GM12878 (cell line): ENCODE results near the gene GUCY1A2. TPM values are rescaled to one million over a fixed set of nuclear protein-coding genes. Genes with fewer than 3 reads are reported as not detected.

ENCODE experiments used
- ATAC-seq: fragments of 200-7000 bp; cut with Tn5 transposase; 3 replicates; pipeline ENCODE4 v1.9.1; 2020; ENCODE audit warnings: mild to moderate bottlenecking, moderate library complexity
- BruUV-seq: library from RNA; stranded (reverse); fragments of 400-500 nt; replicated peaks from 2 replicates; lab custom pipeline; 2021; lab: Mats Ljungman, UMichigan
- CTCF ChIA-PET: fragments of 300-600 bp; sonication (Branson Sonifier 250); formaldehyde crosslinking; extraction: SDS; loops from one replicate; lab custom pipeline; 2021; ENCODE audit warnings: inconsistent platforms; lab: Yijun Ruan, JAX
- POLR2A ChIA-PET: fragments of 350-600 bp; formaldehyde crosslinking; extraction: SDS; loops from one replicate; lab custom pipeline; 2021; ENCODE audit warnings: inconsistent platforms; lab: Charles Lee
- RAD21 ChIA-PET: fragments of 300-600 bp; sonication (Branson Sonifier 250); formaldehyde crosslinking; loops from one replicate; lab custom pipeline; 2023; ENCODE audit warnings: antibody characterized with exemption; ENCODE audit not compliant: unreplicated experiment; lab: Charles Lee
- SMC1A ChIA-PET: fragments of 300-600 bp; sonication (Branson Sonifier 250); formaldehyde crosslinking; loops from one replicate; lab custom pipeline; 2023; ENCODE audit not compliant: unreplicated experiment, uncharacterized antibody; lab: Charles Lee
- DNase-seq: peaks from one replicate; pipeline ENCODE4 v3.0.0-alpha.2; 2011; ENCODE audit warnings: low read depth, low spot score
- FAIRE-seq: peaks from 3 replicates; lab custom pipeline; 2011; peaks lifted over from hg19 to GRCh38; lab: Jason Lieb, UNC
- H2AFZ ChIP-seq: 2 replicates; pipeline ENCODE4 v1.6.0; 2011; ENCODE audit warnings: low read depth, low read length, control low read depth; ENCODE audit not compliant: control insufficient read depth
- H3K27ac ChIP-seq: 2 replicates; pipeline ENCODE4 v1.5.1; 2011; ENCODE audit warnings: control low read depth; ENCODE audit not compliant: control insufficient read depth, insufficient read depth
- H3K27me3 ChIP-seq, 2 experiments: replicated peaks in 1 of 2; 2 replicates each; pipeline versions ENCODE4 v1.6.0 to v1.6.1; 2011; ENCODE audit warnings: low read length in 1 of 2; ENCODE audit not compliant: control insufficient read depth in 2 of 2, insufficient read depth in 2 of 2
- H3K36me3 ChIP-seq, 2 experiments: 2 replicates each; pipeline ENCODE4 v1.5.1; 2011; ENCODE audit warnings: low read length in 1 of 2; ENCODE audit not compliant: control insufficient read depth in 2 of 2, insufficient read depth in 2 of 2
- H3K4me1 ChIP-seq: 2 replicates; pipeline ENCODE4 v1.6.1; 2011; ENCODE audit warnings: mild to moderate bottlenecking, low read length, moderate library complexity, mixed read lengths; ENCODE audit not compliant: control insufficient read depth, insufficient read depth
- H3K4me2 ChIP-seq: 2 replicates; pipeline ENCODE4 v1.6.0; 2011; ENCODE audit warnings: control low read depth; ENCODE audit not compliant: control insufficient read depth, insufficient read depth
- H3K4me3 ChIP-seq: fragments of 200-600 bp; sonication (generic); 2 replicates; pipeline ENCODE4 v1.5.1; 2016
- H3K79me2 ChIP-seq: 2 replicates; pipeline ENCODE4 v1.6.0; 2011; ENCODE audit warnings: low read length; ENCODE audit not compliant: control insufficient read depth, insufficient read depth
- H3K9ac ChIP-seq: 2 replicates; pipeline ENCODE4 v1.8.0; 2011; ENCODE audit warnings: low read length, control low read depth, mixed read lengths; ENCODE audit not compliant: control insufficient read depth, insufficient read depth
- H3K9me3 ChIP-seq: replicated peaks from 3 replicates; pipeline ENCODE4 v1.5.1; 2011; ENCODE audit warnings: mild to moderate bottlenecking, low read length; ENCODE audit not compliant: control insufficient read depth, insufficient read depth
- H4K20me1 ChIP-seq: 2 replicates; pipeline ENCODE4 v1.6.0; 2011; ENCODE audit not compliant: control insufficient read depth, insufficient read depth
- BACH1 ChIP-seq: fragments of 450-650 bp; IDR thresholded peaks from 2 replicates; pipeline ENCODE4 v1.6.1; 2017; ENCODE audit warnings: mild to moderate bottlenecking, borderline replicate concordance
- E2F8 ChIP-seq: fragments of 450-650 bp; IDR thresholded peaks from 2 replicates; pipeline ENCODE4 v1.6.1; 2018; ENCODE audit warnings: mild to moderate bottlenecking, low read depth, moderate library complexity; ENCODE audit not compliant: partially characterized antibody
- HDAC6 ChIP-seq: fragments of 200-600 bp; sonication (generic); IDR thresholded peaks from one replicate; pipeline ENCODE4 v1.8.0; 2017; ENCODE audit warnings: antibody characterized with exemption; ENCODE audit not compliant: unreplicated experiment
- IRF4 ChIP-seq: IDR thresholded peaks from 2 replicates; pipeline ENCODE4 v1.6.1; 2011; ENCODE audit warnings: low read depth, low read length
- MEF2B ChIP-seq: fragments of 450-650 bp; IDR thresholded peaks from 2 replicates; pipeline ENCODE4 v1.6.1; 2018; ENCODE audit warnings: mild to moderate bottlenecking, moderate library complexity; ENCODE audit not compliant: partially characterized antibody, poor library complexity, severe bottlenecking
- POLR2A ChIP-seq: IDR thresholded peaks from 2 replicates; pipeline ENCODE4 v1.6.1; 2011; ENCODE audit warnings: low read depth, mild to moderate bottlenecking, low read length
- RAD51 ChIP-seq: fragments of 450-650 bp; IDR thresholded peaks from 2 replicates; pipeline ENCODE4 v1.6.1; 2016; ENCODE audit warnings: moderate library complexity, mild to moderate bottlenecking, inconsistent platforms
- RELB ChIP-seq: fragments of 450-650 bp; IDR thresholded peaks from 2 replicates; pipeline ENCODE4 v1.6.1; 2017; ENCODE audit warnings: low read depth, mild to moderate bottlenecking, moderate library complexity
- SMARCA5 ChIP-seq: fragments of 450-650 bp; IDR thresholded peaks from 2 replicates; pipeline ENCODE4 v1.6.1; 2017; ENCODE audit warnings: mild to moderate bottlenecking
- ZBTB11 ChIP-seq: fragments of 450-650 bp; formaldehyde crosslinking; IDR thresholded peaks from 2 replicates; pipeline ENCODE4 v1.5.0; 2022; ENCODE audit warnings: mild to moderate bottlenecking, missing genetic modification characterization
- ZNF24 ChIP-seq: fragments of 450-650 bp; IDR thresholded peaks from 2 replicates; pipeline ENCODE4 v1.6.1; 2017; ENCODE audit warnings: antibody characterized with exemption, mild to moderate bottlenecking
- ZNF384 ChIP-seq: IDR thresholded peaks from 2 replicates; pipeline ENCODE4 v1.6.1; 2012; ENCODE audit warnings: low read depth, mild to moderate bottlenecking, low read length, improper control_type of control experiment, borderline replicate concordance
- WGBS: methylation state at CpG from one replicate; pipeline ENCODE4 v1.1.6; 2016; ENCODE audit warnings: low lambda C conversion rate; ENCODE audit not compliant: insufficient replicate concordance, insufficient coverage; ENCODE audit errors: missing lambda C conversion rate; 5-methylcytosine and 5-hydroxymethylcytosine counted together
- in situ Hi-C: fragments of 300-500 bp; cut with MboI; formaldehyde crosslinking; loops from 9 replicates; pipeline ENCODE4 v1.14.3; 2018; ENCODE audit warnings: mixed read lengths
- intact Hi-C: fragments of 100-400 bp; cut with micrococcal nuclease; formaldehyde crosslinking; loops from one replicate; pipeline ENCODE4 v1.14.2; 2022; ENCODE audit not compliant: unreplicated experiment
- polyA plus RNA-seq, 11 experiments: library from polyadenylated mRNA; depleted of rRNA in 4 of 11; unstranded in 6 of 11; stranded (reverse) in 5 of 11; fragments of >200 nt; fragmentation: Nextera tagmentation in 4 of 11; fragmentation: Illumina TruSeq in 1 of 11; extraction: Ambion mirVana in 4 of 11; extraction: Trizol in 1 of 11; gene quantifications; 1 replicate in 1 of 11; 2 replicates in 10 of 11; pipeline versions ENCODE4 v1.2.1 to v1.2.3, GENCODE V29; 2011 to 2016; ENCODE audit warnings: inconsistent platforms in 2 of 11, missing spikeins in 2 of 11, low read depth in 1 of 11
- total RNA-seq, 4 experiments: library from RNA; depleted of rRNA in 3 of 4; stranded (reverse); fragments of >200 nt in 3 of 4; fragmentation: Illumina TruSeq in 1 of 4; extraction: Trizol in 1 of 4; gene quantifications; 2 replicates each; pipeline versions ENCODE4 v1.2.1 to v1.2.3, GENCODE V29; 2013 to 2021

Gene GUCY1A2
- total and polyA plus RNA-seq, 10 of the 15 experiments (the other 5 are each of a cell fraction or from before 2014, with no cell fraction given): under 0.01 to 0.03 (median under 0.01) TPM; not detected in 4

GRCh38 chr11:106761745-106762144 lies 256.5 kb downstream of the GUCY1A2 start (continued):
- TF ChIP-seq ZBTB11 (CRISPR knock-in tag): no peak
- TF ChIP-seq, all 136 proteins: peak for 0

GRCh38 chr11:106761240-106761639 lies 257.0 kb downstream of the GUCY1A2 start:
- DNase-seq: no peak
- BruUV-seq: no TSS peak
- Histone ChIP-seq H4K20me1 (no peaks in the 10 kb centered on the region), H3K27me3 (no peaks in the 10 kb centered on the region), H3K4me1 (no peaks in the 10 kb centered on the region), H3K27ac (no peak overlapping the region), H3K4me3 (no peak overlapping the region), H2AFZ (no peak overlapping the region), H3K4me2 (no peak overlapping the region), H3K36me3 (no peaks in the 10 kb centered on the region), H3K79me2 (no peaks in the 10 kb centered on the region), H3K9ac (no peak overlapping the region), H3K9me3 (no peaks in the 10 kb centered on the region)
- 5% methylated on average over 1 of the region's 1 CpG for WGBS
- no peak for ATAC-seq
- intact Hi-C loops: no loop called here
- ChIA-PET CTCF (no interaction called here), POLR2A (no interaction called here), SMC1A (no interaction called here), RAD21 (no interaction called here)
- in situ Hi-C loops: no loop called here
- no peak for FAIRE-seq
- TF ChIP-seq SMARCA5: no peak
- TF ChIP-seq IRF4: no peak
- no peak for TF ChIP-seq ZBTB11 (CRISPR knock-in tag)
- TF ChIP-seq ZNF384: no peak
- TF ChIP-seq RELB: no peak
- TF ChIP-seq MEF2B: no peak
- TF ChIP-seq BACH1: no peak
- no peak for TF ChIP-seq E2F8
- TF ChIP-seq RAD51: no peak
- TF ChIP-seq ZNF24: no peak
- TF ChIP-seq POLR2A: no peak
- no peak for TF ChIP-seq HDAC6
